HepG2 (cell line): ENCODE measurements around the gene OR6S1. TPM values are rescaled to one million over a fixed set of nuclear protein-coding genes. Genes with fewer than 3 reads are reported as not detected.
A peak's percentile ranks its signal among the peaks of the same experiment; 100 is the strongest.

Experiments
- BRCA1 ChIP-seq: sonication (generic); formaldehyde crosslinking; IDR thresholded peaks from 2 replicates; pipeline ENCODE4 v1.4.0; 2020; ENCODE audit warnings: missing genetic modification reagents
- JUND ChIP-seq: sonication (generic); formaldehyde crosslinking; IDR thresholded peaks from 2 replicates; pipeline ENCODE4 v1.8.0; 2022; ENCODE audit warnings: mild to moderate bottlenecking, missing genetic modification reagents
- PAX8 ChIP-seq: sonication (generic); formaldehyde crosslinking; IDR thresholded peaks from 2 replicates; pipeline ENCODE4 v1.8.0; 2022; ENCODE audit warnings: mild to moderate bottlenecking, missing genetic modification reagents, borderline replicate concordance
- POLR2AphosphoS5 ChIP-seq: IDR thresholded peaks from 2 replicates; pipeline ENCODE4 v1.6.1; 2012; ENCODE audit warnings: low read depth, low read length
- SOX13 ChIP-seq, 3 experiments: fragments of 450-650 bp in 1 of 3; sonication (generic) in 1 of 3; formaldehyde crosslinking in 1 of 3; IDR thresholded peaks in 2 of 3; conservative IDR thresholded peaks in 1 of 3; 2 replicates each; pipeline versions ENCODE4 v1.5.0 to v1.6.1; 2016 to 2020; ENCODE audit warnings: antibody characterized with exemption in 1 of 3, mild to moderate bottlenecking in 1 of 3, missing compliant biosample characterization in 1 of 3, missing genetic modification reagents in 1 of 3, moderate library complexity in 1 of 3
- ZIK1 ChIP-seq: sonication (generic); formaldehyde crosslinking; IDR thresholded peaks from 2 replicates; pipeline ENCODE4 v1.5.0; 2020; ENCODE audit warnings: mild to moderate bottlenecking, low read depth, missing genetic modification reagents, borderline replicate concordance
- ZNF230 ChIP-seq: sonication (generic); formaldehyde crosslinking; IDR thresholded peaks from 2 replicates; pipeline ENCODE4 v1.4.0; 2020; ENCODE audit warnings: mild to moderate bottlenecking, missing genetic modification reagents
- ZNF616 ChIP-seq: sonication (generic); formaldehyde crosslinking; IDR thresholded peaks from 2 replicates; pipeline ENCODE4 v1.5.0; 2020; ENCODE audit warnings: low read depth, mild to moderate bottlenecking, missing genetic modification reagents
- ZSCAN20 ChIP-seq: sonication (generic); formaldehyde crosslinking; IDR thresholded peaks from 2 replicates; pipeline ENCODE4 v1.4.0; 2020; ENCODE audit warnings: missing genetic modification reagents, mild to moderate bottlenecking, borderline replicate concordance
- polyA plus RNA-seq, 8 experiments: library from polyadenylated mRNA; depleted of rRNA in 3 of 8; stranded (reverse) in 7 of 8; unstranded in 1 of 8; fragments of >200 nt; fragmentation: Illumina TruSeq in 4 of 8; extraction: Trizol in 4 of 8; gene quantifications; 2 replicates each; pipeline versions ENCODE4 v1.2.1 to v1.2.3, GENCODE V29; 2011 to 2016; ENCODE audit warnings: low read depth in 4 of 8, missing spikeins in 1 of 8, mixed read lengths in 1 of 8; ENCODE audit not compliant: insufficient read depth in 1 of 8
- total RNA-seq, 5 experiments: library from RNA; depleted of rRNA; stranded (reverse); fragments of >200 nt; fragmentation: Illumina TruSeq; extraction: Trizol; gene quantifications; 2 replicates each; pipeline ENCODE4 v1.2.3, GENCODE V29; 2016; ENCODE audit warnings: low read depth in 1 of 5
- TF ChIP-seq, protein P1 (sequence below): sonication (generic); formaldehyde crosslinking; IDR thresholded peaks from 2 replicates; pipeline ENCODE4 v1.4.0; 2020; ENCODE audit warnings: mild to moderate bottlenecking, missing genetic modification reagents, borderline replicate concordance
- TF ChIP-seq, protein P2 (sequence below): sonication (generic); formaldehyde crosslinking; IDR thresholded peaks from 2 replicates; pipeline ENCODE4 v1.4.0; 2020; ENCODE audit warnings: mild to moderate bottlenecking, missing genetic modification reagents
- TF ChIP-seq, protein P3 (sequence below): IDR thresholded peaks from 2 replicates; pipeline ENCODE4 v1.6.1; 2016; ENCODE audit warnings: missing compliant biosample characterization, missing genetic modification reagents, borderline replicate concordance
- TF ChIP-seq, protein P4 (sequence below): sonication (generic); formaldehyde crosslinking; conservative IDR thresholded peaks from 2 replicates; pipeline ENCODE4 v1.8.0; 2022; ENCODE audit warnings: mild to moderate bottlenecking, moderate library complexity, missing genetic modification reagents
- TF ChIP-seq, protein P5 (sequence below): sonication (generic); formaldehyde crosslinking; IDR thresholded peaks from 2 replicates; pipeline ENCODE4 v1.4.0; 2020; ENCODE audit warnings: missing genetic modification reagents

OR6S1 gene
- total and polyA plus RNA-seq, 2 of the 13 experiments (the other 11 are each of a cell fraction or from before 2014, with no cell fraction given): 0.09 TPM; not detected in 1

DNA sequence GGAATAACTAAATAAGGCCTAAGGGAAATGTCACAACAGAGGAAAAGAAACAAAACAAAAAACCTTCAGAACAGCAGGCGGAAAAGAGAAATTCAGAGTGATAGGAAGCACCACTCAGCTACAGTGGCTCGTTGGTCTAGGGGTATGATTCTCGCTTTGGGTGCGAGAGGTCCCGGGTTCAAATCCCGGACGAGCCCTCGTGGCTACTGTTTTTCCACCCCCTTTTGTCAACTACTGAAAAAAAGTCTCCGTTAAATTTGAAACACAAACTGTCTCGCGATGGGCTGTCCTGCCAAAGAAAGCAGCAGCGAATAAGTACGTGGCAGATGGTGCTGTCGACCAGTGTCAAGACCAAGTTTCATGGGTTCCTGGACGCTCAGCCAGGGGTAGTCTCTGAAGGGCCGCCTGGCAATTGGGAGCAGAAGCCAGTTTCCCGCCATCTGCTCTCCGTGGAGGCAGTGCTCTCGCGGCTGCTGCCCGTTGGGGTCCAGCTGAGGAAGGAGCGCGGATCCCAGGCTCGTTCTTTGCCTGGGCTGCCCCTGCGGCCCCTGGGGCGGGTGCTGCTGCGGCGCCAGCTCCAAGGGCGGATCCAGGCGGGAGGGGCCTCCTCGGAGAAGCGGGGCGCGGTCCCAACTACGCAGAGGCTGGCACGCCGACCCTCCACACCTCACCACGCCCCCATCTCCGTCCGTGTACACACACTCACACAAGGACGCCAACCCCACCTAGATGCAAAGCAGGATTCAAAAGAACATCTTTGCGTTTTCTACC lies 42.6 kb upstream of the OR6S1 start, which contains the start of gene RNASE4 (continued):
- TF ChIP-seq, protein P1, sequence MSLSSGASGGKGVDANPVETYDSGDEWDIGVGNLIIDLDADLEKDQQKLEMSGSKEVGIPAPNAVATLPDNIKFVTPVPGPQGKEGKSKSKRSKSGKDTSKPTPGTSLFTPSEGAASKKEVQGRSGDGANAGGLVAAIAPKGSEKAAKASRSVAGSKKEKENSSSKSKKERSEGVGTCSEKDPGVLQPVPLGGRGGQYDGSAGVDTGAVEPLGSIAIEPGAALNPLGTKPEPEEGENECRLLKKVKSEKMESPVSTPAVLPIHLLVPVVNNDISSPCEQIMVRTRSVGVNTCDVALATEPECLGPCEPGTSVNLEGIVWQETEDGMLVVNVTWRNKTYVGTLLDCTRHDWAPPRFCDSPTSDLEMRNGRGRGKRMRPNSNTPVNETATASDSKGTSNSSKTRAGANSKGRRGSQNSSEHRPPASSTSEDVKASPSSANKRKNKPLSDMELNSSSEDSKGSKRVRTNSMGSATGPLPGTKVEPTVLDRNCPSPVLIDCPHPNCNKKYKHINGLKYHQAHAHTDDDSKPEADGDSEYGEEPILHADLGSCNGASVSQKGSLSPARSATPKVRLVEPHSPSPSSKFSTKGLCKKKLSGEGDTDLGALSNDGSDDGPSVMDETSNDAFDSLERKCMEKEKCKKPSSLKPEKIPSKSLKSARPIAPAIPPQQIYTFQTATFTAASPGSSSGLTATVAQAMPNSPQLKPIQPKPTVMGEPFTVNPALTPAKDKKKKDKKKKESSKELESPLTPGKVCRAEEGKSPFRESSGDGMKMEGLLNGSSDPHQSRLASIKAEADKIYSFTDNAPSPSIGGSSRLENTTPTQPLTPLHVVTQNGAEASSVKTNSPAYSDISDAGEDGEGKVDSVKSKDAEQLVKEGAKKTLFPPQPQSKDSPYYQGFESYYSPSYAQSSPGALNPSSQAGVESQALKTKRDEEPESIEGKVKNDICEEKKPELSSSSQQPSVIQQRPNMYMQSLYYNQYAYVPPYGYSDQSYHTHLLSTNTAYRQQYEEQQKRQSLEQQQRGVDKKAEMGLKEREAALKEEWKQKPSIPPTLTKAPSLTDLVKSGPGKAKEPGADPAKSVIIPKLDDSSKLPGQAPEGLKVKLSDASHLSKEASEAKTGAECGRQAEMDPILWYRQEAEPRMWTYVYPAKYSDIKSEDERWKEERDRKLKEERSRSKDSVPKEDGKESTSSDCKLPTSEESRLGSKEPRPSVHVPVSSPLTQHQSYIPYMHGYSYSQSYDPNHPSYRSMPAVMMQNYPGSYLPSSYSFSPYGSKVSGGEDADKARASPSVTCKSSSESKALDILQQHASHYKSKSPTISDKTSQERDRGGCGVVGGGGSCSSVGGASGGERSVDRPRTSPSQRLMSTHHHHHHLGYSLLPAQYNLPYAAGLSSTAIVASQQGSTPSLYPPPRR: peak; percentile 39; the same call in 1 of the 2 replicates
- TF ChIP-seq ZSCAN20 (CRISPR knock-in tag) (no peak; the same call in none of the 2 replicates), JUND (CRISPR knock-in tag) (peak; percentile 64; the same call in 1 of the 2 replicates), ZIK1 (no peak), ZNF616 (CRISPR knock-in tag) (no peak), BRCA1 (CRISPR knock-in tag) (0 out of 2 replicates have a peak, but pooled peaks have one; percentile 31), SOX13 (IDR thresholded peaks at IDR 0.05) (no peak), SOX13 (CRISPR knock-in tag; conservative IDR thresholded peaks at IDR 0.05 in 1 of 2, IDR thresholded peaks at IDR 0.05 in 1 of 2) (peak in 1 of 2 experiments; percentile 69; a peak in 1 of 4 replicates), ZNF230 (CRISPR knock-in tag) (peak; percentile 65), PAX8 (CRISPR knock-in tag) (no peak), POLR2AphosphoS5 (peak; percentile 85)
- TF ChIP-seq, protein P2, sequence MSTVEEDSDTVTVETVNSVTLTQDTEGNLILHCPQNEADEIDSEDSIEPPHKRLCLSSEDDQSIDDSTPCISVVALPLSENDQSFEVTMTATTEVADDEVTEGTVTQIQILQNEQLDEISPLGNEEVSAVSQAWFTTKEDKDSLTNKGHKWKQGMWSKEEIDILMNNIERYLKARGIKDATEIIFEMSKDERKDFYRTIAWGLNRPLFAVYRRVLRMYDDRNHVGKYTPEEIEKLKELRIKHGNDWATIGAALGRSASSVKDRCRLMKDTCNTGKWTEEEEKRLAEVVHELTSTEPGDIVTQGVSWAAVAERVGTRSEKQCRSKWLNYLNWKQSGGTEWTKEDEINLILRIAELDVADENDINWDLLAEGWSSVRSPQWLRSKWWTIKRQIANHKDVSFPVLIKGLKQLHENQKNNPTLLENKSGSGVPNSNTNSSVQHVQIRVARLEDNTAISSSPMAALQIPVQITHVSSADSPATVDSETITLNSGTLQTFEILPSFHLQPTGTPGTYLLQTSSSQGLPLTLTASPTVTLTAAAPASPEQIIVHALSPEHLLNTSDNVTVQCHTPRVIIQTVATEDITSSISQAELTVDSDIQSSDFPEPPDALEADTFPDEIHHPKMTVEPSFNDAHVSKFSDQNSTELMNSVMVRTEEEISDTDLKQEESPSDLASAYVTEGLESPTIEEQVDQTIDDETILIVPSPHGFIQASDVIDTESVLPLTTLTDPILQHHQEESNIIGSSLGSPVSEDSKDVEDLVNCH (CRISPR knock-in tag): no peak
- TF ChIP-seq, protein P3, sequence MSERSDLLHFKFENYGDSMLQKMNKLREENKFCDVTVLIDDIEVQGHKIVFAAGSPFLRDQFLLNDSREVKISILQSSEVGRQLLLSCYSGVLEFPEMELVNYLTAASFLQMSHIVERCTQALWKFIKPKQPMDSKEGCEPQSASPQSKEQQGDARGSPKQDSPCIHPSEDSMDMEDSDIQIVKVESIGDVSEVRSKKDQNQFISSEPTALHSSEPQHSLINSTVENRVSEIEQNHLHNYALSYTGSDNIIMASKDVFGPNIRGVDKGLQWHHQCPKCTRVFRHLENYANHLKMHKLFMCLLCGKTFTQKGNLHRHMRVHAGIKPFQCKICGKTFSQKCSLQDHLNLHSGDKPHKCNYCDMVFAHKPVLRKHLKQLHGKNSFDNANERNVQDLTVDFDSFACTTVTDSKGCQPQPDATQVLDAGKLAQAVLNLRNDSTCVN: peak; percentile 84
- TF ChIP-seq, protein P4, sequence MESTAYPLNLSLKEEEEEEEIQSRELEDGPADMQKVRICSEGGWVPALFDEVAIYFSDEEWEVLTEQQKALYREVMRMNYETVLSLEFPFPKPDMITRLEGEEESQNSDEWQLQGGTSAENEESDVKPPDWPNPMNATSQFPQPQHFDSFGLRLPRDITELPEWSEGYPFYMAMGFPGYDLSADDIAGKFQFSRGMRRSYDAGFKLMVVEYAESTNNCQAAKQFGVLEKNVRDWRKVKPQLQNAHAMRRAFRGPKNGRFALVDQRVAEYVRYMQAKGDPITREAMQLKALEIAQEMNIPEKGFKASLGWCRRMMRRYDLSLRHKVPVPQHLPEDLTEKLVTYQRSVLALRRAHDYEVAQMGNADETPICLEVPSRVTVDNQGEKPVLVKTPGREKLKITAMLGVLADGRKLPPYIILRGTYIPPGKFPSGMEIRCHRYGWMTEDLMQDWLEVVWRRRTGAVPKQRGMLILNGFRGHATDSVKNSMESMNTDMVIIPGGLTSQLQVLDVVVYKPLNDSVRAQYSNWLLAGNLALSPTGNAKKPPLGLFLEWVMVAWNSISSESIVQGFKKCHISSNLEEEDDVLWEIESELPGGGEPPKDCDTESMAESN: peak; percentile 80
- TF ChIP-seq, protein P5, sequence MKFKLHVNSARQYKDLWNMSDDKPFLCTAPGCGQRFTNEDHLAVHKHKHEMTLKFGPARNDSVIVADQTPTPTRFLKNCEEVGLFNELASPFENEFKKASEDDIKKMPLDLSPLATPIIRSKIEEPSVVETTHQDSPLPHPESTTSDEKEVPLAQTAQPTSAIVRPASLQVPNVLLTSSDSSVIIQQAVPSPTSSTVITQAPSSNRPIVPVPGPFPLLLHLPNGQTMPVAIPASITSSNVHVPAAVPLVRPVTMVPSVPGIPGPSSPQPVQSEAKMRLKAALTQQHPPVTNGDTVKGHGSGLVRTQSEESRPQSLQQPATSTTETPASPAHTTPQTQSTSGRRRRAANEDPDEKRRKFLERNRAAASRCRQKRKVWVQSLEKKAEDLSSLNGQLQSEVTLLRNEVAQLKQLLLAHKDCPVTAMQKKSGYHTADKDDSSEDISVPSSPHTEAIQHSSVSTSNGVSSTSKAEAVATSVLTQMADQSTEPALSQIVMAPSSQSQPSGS: peak; percentile 21; the same call in 1 of the 2 replicates
